GM21447 (cell line): Measurements from ENCODE around the gene MC2R.

Experiments
- ATAC-seq: cut with Tn5 transposase; IDR thresholded peaks from one replicate; pipeline ENCODE4 v1.9.1; 2021; ENCODE audit not compliant: unreplicated experiment

The MC2R gene

DNA sequence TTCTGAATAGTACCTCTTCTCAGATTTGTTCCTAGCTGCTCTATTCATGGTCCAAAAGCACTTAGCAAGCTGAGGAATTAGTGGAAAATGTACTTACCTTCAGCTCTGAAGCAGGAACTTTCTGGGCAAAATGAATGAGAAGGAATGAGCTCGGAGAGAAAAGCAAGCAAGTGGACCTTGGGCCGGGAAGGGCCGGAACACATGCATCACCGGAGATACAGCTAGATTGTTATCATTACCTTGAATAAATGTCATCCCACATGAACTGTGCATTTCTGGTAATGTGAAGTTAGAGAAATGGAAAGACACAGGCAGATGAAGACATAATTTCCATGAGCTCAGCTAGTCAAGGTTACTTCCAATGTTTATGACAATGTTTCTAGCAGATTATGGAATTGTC, at the start of gene MC2R:
Gene MC2R (minus strand): TSS at position 146 of the 400 bp plus-strand sequence. CDS start 30,018 bp downstream, outside the sequence.
- no peak for ATAC-seq

DNA sequence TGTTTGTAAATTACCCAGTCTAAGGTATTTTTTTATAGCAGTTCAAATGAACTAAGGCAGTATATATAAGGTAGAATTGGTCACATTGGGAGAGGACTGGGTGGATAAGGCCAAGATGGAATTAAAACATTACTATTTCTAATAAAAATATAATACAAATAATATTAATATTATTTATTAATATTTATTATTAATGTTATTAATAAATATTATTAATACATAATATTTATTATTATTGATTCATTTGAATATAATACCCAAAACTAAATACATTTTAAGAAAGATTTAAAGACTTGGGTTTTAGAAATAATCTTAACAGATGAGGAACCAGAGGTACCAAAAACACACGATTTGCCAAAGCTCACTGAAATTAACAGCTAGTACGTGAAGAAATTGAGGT, 30.5 kb upstream of the MC2R start:
- no peak for ATAC-seq

- ATAC-seq: no peak
Measured at GRCh38 chr18:13943338-13943737, 28.0 kb upstream of the MC2R start.

GRCh38 chr18:13940326-13940725, 25.0 kb upstream of the MC2R start:
- ATAC-seq: no peak

DNA sequence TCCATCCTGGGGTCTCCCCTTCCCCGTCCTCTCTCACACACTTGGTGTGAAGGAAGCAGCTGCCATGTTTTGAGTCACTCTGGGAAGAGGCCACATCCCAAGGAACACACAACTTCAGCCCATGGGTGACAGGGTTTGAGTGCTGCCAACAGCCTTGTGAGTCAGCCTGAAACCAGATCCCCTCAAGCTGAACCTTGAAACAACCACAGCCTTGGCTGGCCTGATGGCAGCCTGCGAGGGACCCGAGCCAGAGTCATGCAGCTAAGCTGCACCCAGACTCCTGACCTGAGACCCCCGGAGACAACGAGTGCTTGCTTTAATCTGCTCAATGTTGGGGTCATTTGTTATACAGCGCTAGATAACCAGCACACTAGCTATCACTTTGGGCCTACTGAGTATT, 19.3 kb upstream of the MC2R start:
- no peak for ATAC-seq

- ATAC-seq: no peak
Measured at GRCh38 chr18:13934058-13934457, 18.7 kb upstream of the MC2R start.

GRCh38 chr18:13932285-13933025, 17.1 kb upstream of the MC2R start:
- no peak for ATAC-seq

- ATAC-seq: no peak
Measured at GRCh38 chr18:13930964-13931363, 15.6 kb upstream of the MC2R start.

DNA sequence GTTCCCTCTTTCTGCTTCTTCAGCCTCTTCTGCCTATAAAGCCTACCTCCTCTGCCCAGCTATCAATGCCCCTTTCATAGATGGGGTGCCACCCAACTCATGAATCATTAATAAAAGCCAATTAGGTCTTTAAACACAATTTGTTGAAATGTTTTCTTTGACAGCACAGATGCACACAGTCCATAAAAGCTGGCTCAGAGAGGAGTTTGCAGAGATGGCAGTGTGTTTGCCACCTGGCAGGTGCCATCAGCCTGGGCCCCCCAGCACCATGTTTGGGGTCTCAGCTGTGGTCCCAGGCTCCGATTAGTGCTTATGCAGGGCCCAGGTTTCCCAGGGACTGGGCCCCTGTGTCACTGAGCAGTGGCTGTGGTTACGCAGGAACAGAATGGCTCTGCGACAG, 7.9 kb upstream of the MC2R start:
- no peak for ATAC-seq

DNA sequence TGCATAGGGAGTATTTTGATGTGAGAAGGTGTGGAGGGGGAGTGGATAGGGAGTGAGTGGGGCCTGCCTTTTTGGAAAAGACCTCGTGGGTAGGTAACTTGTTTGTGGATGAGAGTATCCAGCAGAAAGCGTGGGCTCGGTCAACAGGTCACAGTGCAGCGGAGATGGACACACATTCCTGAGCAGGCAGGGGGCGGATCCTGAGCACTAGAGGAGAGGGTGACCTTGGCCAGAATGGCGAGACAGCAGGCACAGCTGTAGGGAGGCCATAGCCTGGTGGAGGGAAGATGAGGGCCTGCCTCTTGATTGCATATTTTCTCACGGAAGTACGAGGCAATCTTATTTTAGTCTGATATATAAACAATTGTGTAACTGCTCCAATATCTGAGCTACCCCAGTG, 3.6 kb upstream of the MC2R start:
- no peak for ATAC-seq

DNA sequence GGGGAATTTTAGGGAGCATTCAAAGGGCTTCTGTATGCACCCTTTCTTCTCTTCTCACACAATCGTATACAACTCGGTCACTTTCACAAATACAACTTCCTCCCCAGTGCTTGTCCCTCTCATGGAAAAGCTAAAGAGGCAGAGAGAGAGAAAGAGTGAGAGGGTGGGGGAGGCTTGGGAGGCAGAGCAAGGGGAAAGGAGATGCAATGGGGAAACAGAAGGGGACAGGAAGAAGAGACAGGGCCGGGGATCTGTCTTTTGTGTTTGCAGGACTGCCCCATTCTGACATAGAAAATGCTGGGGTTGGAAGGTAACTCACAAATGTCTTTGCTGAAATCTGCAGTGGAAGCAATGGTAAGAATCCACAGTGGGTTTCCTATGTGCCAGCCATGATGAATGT, 2.1 kb upstream of the MC2R start:
- no peak for ATAC-seq

DNA sequence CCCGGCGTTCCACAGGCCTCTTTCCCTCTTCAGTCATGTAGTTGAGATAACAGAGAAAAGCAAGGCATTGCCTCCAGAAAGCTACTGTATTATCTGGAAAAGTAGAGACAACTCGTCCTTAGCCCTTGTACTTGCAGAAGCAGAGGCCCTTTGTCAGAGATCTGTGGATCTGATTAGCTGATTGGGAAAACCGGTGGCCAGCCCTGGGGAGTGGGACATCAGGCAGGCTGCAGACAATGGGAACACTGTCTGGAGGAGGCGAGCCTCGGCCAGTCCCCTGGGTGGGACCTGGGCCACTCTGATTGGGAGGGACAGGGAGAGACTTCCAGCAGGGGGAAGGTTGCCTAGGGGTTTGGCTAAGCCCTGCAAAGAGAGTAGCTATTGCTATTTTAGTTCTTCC, 1.2 kb upstream of the MC2R start:
- ATAC-seq: no peak

GRCh38 chr18:13915995-13916431, 677 bp upstream of the MC2R start:
- no peak for ATAC-seq

- no peak for ATAC-seq
Measured at GRCh38 chr18:13914756-13915155, 580 bp downstream of the MC2R start.

DNA sequence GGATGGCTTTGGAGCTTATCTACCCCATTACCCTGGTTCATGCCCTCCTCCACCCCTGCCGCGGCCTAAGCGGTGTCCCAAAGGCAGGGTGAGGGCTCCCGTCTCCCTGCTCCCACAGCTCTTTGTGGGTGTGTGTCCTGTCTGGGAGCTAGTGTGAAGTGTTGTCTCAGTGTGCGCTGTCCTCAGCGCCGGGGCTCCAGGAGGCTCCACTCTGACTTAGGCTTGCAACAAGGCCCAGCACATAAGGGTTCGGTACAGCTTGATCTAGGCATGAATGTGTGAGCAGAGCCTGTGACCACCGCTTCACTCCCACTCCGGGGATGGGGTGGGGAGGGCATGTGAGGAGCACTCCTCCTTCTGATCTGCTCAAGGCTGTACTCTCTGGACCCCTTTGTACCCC, 1.2 kb downstream of the MC2R start:
- ATAC-seq: no peak

DNA sequence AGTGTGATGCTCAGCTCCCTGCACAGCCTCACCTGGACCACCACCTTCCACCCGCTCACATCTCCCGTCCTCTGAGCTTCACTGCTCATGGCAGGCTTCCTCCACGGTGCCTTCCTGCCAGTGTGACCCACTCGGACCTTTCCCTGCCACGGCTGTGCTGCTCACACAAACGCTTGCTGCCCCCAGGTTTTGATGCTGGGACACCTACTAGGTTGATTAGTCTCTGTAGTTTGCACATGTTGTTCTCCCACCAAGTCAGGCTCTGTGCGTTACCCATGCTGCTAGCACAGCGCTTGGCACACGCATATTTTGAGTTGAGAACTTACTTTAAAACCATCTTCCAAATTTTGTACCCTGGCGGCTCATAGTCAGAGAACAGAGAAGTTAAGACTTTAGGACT, 2.1 kb downstream of the MC2R start:
- no peak for ATAC-seq

GRCh38 chr18:13912601-13913000, 2.7 kb downstream of the MC2R start:
- ATAC-seq: no peak

DNA sequence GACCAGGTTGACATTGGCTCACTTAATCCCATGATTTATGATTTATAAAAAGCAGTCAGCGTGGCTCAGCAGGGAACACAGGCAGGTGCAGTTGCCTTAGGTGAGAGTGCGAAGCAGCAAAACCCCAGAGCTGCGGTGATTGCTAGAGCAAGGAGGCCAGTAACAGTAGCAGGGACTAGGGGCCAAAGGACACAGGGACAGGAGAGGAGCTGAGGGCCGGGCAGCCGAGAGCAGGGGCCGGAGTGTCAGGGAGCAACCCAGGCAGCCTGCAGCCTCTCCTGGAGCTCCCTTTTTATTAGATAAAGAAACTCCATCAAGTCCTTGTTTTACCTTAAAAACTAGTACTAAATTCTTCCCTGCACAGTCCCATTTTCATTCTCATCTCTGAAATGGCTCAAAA, 4.3 kb downstream of the MC2R start:
- ATAC-seq: no peak

DNA sequence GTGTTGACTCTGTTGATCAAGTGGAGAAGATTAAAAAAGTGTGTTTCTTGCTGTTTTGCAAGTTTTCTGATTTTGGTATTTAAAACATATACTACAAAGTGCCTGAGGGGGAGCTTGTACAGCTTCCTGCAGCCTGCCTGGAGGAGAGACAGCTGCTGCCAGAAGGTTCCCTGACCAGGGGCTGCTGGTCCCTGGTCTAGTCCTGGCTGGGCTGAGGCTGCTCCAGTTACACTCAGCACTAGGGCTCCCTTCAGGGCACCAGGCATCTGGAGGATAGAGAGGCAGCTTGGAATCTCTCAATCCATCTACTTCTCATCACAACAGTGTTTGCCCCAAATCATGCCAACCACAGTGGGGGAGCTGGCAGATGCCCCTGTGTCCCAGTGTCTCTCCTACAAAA, 4.8 kb downstream of the MC2R start:
- no peak for ATAC-seq

DNA sequence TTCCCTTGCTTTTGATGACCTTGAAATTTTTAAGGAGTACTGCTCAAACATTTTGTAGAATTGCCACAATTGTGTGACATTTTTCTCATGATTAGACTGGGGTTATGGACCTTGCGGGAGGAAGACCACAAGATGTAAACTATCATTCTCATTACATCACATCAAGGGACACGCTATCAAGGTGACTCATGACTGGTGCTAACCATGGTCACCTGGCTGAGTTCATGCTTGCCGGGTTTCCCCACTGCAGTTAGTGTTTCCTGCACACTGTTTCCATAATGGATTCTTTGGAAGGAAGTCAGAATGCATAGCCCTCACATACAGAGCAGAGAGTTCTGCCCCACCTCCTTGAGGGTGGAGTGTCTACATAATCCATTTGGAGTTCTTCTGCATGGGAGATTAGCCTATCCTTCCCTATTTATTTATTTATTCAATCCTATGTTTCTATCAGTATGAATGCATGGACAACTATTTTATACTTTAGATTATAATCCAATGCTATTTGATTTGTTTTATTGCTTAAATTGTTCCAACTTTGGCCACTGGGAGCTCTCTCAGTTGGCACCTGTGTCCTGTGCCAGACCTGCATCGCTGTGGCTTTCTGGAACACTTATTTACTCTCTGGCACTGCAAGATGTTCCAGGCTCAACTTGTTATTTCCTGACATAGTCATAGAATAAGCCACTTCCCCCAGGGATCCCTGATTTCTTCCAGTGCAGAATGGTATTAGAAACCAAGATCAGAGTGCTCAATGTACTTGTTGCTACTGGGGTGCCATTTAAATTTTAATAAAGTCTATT, 6.0 kb downstream of the MC2R start:
- ATAC-seq: no peak

GRCh38 chr18:13900633-13901032, 14.7 kb downstream of the MC2R start:
- ATAC-seq: no peak

GRCh38 chr18:13895505-13896033, 19.8 kb downstream of the MC2R start:
- no peak for ATAC-seq
